Activated CD4-positive, alpha-beta T cell treated with anti-CD3 and anti-CD28 coated beads for 1 hour (primary cell): ENCODE measurements around the gene ZNF566.

Experiments used
- DNase-seq: peaks from one replicate; pipeline ENCODE4 v3.0.0-alpha.2; 2020

Gene ZNF566

DNA sequence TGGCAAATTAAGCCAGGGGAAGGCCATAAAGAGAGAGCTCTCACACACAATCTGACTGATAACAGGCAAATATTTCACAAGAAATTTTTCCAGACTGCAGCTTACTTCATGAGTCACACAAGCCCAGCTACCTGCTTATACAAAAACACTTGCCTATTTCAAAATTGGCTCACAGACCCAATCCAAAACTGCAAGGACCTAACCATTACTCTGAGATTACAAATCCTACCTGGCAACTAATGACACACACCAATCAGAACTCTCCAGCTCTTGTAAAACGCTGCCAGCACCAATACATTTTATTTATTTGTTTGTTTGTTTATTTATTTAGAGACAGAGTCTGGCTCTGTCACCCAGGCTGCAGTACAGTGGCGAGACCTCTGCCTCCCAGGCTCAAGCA lies 52.8 kb downstream of the ZNF566 start:
- no peak for DNase-seq

DNA sequence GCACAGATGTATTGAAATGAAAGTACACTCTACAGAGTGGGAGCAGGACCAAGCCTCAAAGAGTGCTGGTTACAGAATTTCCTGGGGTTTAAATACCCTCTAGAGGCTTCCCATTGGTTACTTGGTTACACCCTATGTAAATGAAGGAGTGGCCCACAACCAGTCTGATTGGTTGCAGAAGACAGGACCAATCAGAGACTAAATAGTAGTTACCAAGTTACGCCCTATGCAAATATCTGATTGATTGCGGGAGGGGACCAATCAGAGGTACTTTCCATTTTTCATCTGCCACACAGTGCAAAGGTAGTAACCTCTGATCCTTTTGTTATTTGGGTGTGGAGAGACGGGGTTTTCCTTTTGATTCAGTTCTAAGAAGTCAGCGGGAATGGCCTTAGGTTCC lies 65.4 kb downstream of the ZNF566 start:
- DNase-seq, result no peak

DNA sequence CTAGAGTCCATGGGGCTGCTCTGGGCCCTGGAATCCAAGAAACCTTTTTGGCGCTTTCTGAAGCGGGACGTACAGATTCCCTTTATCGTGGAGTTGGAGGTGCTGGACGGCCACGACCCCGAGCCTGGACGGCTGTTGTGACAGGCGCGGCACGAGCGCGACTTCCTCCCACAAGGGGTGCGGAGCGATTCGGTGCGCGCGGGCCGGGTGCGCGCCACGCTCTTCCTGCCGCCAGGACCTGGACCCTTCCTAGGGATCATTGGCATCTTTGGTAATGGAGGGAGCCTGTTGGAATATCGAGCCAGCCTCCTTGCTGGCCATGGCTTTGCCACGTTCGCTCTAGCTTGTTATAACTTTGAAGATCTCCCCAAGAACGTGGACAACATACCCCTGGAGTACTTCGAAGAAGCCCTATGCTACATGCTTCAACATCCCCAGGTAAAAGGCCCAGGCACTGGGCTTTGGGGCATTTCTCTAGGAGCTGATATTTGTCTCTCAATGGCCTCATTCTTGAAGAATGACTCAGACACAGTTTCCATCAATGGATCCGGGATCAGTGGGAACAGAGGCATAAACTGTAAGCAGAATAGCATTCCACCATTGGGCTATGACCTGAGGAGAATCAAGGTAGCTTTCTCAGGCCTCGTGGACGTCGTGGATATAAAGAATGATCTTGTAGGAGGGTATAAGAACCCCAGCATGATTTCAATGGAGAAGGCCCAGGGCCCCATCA lies 67.4 kb downstream of the ZNF566 start:
- DNase-seq, result no peak

DNA sequence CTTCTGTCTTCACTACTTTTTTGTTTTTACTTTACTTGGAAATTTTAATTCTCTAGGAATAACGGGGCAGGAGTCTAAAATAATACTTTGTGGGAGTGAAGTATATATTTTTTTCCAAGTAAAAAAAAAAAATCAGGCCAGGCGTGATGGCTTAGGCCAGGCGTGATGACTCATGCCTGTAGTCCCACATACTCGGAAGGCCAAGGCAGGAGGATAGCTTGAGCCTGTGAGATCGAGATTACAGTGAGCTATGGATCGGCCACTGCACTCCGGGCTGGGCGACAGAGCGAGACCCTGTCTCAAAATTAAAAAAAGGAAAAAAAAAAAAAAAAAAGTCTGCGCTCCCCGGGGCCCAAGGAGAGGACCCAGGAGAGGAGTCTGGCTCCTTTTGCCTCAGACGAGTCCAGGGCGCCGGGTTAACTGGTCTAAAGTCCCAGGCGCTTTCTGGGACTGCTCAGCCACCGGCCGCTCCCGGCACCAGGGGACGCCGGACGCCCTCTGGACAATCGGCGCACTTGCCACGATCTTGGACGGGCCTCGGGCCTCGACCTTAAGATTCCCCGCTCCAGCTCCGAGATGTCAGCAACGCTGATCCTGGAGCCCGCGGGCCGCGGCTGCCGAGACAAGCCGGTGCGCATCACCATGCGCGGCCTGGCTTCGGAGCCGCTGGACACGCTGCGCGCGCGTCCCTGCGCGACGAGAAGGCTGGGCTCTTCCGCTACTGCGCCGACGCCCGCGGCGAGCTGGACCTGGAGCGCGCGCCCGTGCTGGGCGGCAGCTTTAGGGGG lies 68.2 kb downstream of the ZNF566 start:
- no peak for DNase-seq

DNA sequence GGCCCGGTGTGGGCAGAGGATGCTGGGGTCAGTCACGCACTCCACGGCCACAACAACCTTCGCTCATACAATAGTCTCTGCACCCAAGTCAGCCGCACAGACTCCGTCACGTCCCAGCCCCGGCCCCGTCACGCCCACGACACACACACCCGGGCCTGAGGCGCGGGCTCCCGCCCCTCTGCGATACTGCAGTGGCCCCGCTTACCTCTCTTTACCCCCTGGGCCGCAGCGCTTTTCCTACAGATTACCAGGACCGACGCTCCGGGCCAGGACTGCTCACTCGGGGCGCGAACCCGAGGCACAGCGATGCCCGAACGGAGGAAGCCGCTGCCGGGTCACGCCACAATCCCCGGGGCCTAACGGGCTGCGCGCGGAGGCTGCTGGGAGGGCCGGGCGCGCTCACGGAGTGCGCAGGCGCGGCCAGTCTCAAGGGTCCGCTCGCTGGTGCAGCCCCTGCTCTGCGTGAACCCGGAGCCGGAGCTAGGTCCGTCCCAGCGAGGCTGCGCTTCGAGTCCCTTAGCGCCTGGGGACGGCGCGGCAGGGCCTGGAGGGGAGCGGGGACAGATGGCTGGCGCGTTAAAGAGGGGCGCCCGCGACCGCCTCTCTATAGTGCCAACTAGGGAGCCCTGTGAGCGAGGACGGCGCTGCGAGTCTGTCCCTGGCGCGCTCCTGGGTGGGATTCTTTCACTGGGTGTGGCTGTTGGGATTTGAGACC lies 70.9 kb downstream of the ZNF566 start, which contains the start of gene ZFP82:
Gene ZFP82, minus strand, starts transcription at position 358 of the 715 bp plus-strand sequence. CDS start 8,855 bp downstream, outside the sequence.
- peak; percentile 65 for DNase-seq

DNA sequence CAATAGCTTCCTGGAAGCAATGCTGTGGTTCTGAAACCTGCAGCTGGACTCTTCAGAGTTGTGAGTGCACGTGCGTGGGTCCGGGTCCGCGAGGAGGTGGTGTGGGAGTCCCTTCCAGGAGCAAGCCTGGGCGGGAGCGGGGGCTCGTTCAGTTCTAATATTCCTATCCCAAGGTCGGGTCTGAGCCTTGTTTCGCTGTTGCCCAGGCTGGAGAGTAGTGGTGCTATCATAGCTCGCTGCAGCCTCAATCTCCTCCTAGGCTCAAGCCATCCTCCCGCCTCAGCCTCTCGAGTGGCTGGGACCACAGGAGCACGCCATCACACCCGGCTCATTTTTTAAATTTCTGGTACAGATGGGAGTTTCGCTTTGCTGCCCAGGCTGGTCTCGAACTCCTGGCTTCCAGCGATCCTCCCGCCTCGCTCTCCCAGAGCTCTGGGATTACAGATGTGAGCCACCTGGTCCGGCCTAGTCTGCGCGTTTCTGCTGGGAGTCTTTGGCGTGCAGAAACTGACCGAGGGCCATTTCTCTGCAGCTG lies 71.5 kb downstream of the ZNF566 start:
- no peak for DNase-seq

DNA sequence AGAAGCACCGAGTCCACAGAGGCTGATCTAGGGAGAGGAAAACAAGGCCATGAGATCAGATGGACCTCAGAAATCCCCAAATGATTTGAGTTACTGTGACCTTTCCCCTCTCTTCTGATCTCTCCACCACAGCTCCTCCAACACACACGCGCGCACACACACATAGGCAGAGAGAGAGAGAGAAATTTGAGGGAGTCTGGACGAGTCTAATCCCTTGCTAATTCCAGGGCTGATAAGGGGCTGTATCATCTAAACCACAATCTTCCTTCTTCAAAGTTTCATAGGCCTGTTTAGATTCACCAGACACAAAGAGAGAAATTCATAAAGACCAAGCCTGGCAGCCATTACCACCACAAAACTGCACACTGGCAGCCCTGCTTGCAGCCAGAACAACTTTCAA lies 79.5 kb downstream of the ZNF566 start:
- no peak for DNase-seq

DNA sequence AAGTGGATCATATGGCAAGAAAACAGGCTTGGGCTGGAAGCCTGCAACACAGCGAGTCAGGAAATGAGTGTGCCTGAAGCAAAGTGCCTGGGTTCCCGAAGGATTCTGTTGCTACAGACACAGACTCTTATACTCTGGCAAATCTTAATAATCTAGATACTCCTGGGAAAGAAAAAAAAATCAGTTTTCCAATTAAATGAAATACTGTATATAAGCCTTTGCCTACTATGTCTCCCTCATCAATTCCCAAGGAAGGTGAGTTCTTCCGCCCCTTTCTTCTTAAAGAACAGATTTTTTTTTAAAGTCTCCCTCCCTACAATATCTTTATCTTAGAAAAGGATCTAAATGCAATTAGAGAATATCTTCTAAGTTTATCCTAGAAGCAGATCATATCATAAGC lies 81.3 kb downstream of the ZNF566 start:
- DNase-seq, result no peak

DNA sequence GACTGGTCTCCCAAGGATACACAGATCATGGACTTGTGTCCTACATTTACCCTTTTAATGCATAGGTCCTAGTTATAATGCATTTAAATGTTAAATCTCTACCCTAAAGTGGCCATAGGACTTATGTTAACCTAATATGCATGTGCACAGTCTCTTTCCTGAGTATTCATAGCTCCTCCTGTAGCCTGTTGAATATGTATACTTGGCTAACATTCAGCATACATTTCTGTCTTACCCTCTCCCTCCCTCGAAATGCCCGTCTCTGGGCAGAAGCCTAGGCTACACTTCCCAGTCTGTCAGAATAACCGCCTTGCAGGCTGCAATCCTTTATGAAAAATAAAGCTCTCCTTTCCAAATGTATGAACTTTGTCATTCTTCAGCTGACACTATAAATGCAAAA lies 84.9 kb downstream of the ZNF566 start:
- DNase-seq, result no peak

DNA sequence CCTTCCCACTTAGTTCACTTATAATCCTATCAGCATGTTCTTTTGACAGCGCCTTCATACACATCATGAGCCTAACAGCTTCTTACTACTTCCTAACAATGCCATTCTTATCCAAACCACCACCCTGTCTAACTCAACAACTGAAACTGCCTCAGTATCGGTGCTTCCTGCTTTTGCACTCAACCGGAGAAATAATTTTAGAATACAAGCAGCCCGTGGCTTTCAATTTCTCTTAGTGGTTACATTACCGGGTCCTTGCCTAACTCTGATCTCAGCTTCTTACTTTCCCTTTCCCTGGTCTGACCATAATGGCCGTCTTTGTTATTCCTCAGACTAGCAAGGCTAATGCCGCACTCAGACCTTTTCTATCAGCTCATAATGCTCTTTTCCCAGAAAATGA lies 87.9 kb downstream of the ZNF566 start:
- no peak for DNase-seq

DNA sequence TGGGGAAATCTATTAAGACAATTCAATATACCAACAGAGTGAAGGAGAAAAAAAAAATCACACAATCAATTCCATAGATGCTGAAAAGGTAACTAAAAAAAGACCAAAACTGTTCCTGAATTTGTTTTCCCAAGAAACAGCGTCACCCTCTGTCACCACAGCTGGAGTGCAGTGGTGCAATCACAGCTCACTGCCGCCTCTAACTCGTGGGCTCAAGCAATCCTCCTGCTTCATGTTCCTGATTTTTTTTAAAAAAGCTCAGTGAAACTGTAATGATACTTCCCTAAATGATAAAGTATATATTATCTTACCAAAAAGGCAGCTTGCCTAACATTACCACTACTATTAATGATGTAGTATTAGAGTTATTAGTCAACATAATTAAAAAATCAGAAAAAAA lies 90.8 kb downstream of the ZNF566 start:
- DNase-seq, result no peak
